ENCODE data around the gene ENG. TPM values are rescaled to one million over a fixed set of nuclear protein-coding genes. Genes with fewer than 3 reads are reported as not detected.

ENG gene
- total RNA-seq, 1 experiment from 2014 or later, result 25.1 TPM

DNA sequence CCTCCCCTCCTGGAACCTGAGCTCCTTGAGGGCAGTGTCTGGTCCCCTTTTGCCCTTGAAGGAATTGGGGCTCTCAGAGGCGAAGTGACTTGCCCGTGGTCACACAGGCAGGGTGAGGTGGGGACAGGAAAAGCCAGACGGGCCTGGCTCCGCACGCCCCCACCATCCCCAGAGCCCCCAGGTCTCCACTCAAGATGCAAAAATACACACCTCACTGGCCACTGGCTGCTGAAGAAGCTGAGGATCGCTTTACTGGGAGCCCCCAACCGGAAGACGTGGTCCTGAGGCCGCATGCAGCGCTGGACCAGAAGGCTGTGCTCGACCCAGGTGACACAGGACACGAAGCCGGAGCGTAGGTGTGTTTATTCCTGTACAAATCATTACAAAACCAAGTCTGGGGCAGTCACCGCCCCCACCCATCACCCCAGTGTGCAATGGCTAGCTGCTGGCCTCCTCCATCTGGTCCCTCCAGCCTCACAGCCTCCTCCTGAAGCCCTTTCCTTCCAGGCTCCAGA is 30.6 kb upstream of the ENG start:
- Histone ChIP-seq H3K36me3 (ENCODE audit: control insufficient read depth, insufficient read depth, low read length) (no peaks in the 10 kb centered on the region), H3K4me1 (ENCODE audit: control insufficient read depth, insufficient read depth, low read length) (peaks cover 26% of the 10 kb centered on the region), H3K27ac (ENCODE audit: low read length) (peak overlapping the region; percentile 74), H3K4me3 (ENCODE audit: low read depth in 2 of 2, low read length in 2 of 2) (no peak overlapping the region), H3K27me3 (ENCODE audit: control insufficient read depth, insufficient read depth, low read length) (no peaks in the 10 kb centered on the region), H3K9me3 (ENCODE audit: control insufficient read depth, insufficient read depth, low read depth, low read length) (no peaks in the 10 kb centered on the region)
- TF ChIP-seq SIN3A (IDR thresholded peaks at IDR 0.05; ENCODE audit: borderline replicate concordance, insufficient read depth, low read depth, low read length), result no peak
- no peak for TF ChIP-seq TCF7L2 (IDR thresholded peaks at IDR 0.05; ENCODE audit: low read depth, low read length)
- TF ChIP-seq POLR2AphosphoS5 (IDR thresholded peaks at IDR 0.05; ENCODE audit: low read depth, low read length), result no peak
- TF ChIP-seq, protein P1, sequence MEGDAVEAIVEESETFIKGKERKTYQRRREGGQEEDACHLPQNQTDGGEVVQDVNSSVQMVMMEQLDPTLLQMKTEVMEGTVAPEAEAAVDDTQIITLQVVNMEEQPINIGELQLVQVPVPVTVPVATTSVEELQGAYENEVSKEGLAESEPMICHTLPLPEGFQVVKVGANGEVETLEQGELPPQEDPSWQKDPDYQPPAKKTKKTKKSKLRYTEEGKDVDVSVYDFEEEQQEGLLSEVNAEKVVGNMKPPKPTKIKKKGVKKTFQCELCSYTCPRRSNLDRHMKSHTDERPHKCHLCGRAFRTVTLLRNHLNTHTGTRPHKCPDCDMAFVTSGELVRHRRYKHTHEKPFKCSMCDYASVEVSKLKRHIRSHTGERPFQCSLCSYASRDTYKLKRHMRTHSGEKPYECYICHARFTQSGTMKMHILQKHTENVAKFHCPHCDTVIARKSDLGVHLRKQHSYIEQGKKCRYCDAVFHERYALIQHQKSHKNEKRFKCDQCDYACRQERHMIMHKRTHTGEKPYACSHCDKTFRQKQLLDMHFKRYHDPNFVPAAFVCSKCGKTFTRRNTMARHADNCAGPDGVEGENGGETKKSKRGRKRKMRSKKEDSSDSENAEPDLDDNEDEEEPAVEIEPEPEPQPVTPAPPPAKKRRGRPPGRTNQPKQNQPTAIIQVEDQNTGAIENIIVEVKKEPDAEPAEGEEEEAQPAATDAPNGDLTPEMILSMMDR (IDR thresholded peaks at IDR 0.05), result no peak
- TF ChIP-seq, protein P2, sequence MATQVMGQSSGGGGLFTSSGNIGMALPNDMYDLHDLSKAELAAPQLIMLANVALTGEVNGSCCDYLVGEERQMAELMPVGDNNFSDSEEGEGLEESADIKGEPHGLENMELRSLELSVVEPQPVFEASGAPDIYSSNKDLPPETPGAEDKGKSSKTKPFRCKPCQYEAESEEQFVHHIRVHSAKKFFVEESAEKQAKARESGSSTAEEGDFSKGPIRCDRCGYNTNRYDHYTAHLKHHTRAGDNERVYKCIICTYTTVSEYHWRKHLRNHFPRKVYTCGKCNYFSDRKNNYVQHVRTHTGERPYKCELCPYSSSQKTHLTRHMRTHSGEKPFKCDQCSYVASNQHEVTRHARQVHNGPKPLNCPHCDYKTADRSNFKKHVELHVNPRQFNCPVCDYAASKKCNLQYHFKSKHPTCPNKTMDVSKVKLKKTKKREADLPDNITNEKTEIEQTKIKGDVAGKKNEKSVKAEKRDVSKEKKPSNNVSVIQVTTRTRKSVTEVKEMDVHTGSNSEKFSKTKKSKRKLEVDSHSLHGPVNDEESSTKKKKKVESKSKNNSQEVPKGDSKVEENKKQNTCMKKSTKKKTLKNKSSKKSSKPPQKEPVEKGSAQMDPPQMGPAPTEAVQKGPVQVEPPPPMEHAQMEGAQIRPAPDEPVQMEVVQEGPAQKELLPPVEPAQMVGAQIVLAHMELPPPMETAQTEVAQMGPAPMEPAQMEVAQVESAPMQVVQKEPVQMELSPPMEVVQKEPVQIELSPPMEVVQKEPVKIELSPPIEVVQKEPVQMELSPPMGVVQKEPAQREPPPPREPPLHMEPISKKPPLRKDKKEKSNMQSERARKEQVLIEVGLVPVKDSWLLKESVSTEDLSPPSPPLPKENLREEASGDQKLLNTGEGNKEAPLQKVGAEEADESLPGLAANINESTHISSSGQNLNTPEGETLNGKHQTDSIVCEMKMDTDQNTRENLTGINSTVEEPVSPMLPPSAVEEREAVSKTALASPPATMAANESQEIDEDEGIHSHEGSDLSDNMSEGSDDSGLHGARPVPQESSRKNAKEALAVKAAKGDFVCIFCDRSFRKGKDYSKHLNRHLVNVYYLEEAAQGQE (IDR thresholded peaks at IDR 0.05; ENCODE audit: insufficient read depth in 1 of 2, low read depth in 2 of 2, low read length in 1 of 2), result no peak
- intact Hi-C loops (cut with micrococcal nuclease; ENCODE audit: unreplicated experiment), result no loop called here
- ChIA-PET CTCF (interaction anchor here (1.4 kb wide), 1 partner anchor 15 kb away, joined by 8 read pairs; no protein-coding TSS in a partner anchor), POLR2A (no interaction called here)
- ATAC-seq (peak; percentile 36), DNase-seq (ENCODE audit: low read depth, low spot score) (no peak)
- no TSS peak for BruUV-seq (replicated peaks)
- in situ Hi-C loops (cut with HindIII; ENCODE audit: low pct_unique_long_range_greater_than_20kb, low sequenced_read_pairs), result no loop called here

DNA sequence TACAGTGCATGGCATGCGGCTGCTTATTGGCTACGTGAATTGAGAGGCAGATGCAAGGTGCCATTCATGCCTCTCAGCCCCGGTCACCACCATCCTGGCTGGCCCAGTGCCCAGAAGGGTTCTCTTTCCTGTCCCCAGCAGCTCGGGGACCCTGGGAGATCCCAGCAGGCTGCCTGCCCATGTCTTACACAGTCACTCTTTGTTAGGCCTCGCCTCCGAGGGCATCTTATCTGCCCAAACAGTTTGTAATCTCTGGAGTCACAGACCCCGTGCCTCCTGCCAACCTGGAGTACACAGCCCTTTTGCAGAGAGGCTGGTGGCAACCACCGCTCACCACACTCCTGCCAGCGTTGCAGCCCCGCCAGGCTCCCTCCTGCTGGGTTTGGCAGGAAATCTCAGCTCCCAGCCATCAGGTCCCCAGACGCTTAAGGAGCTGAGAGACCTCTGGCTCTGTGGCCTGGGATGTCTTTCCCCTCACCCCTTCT is 30.0 kb upstream of the ENG start:
- peaks cover 26% of the 10 kb centered on the region for H3K4me1 ChIP-seq (ENCODE audit: control insufficient read depth, insufficient read depth, low read length)
- in situ Hi-C loops (cut with HindIII; ENCODE audit: low pct_unique_long_range_greater_than_20kb, low sequenced_read_pairs), result no loop called here
- ChIA-PET POLR2A (no interaction called here), CTCF (interaction anchor here (1.4 kb wide), 1 partner anchor 15 kb away, joined by 8 read pairs; no protein-coding TSS in a partner anchor)
- H3K9me3 ChIP-seq (ENCODE audit: control insufficient read depth, insufficient read depth, low read depth, low read length), result no peaks in the 10 kb centered on the region
- H3K4me3 ChIP-seq (ENCODE audit: low read depth in 2 of 2, low read length in 2 of 2), result no peak overlapping the region
- intact Hi-C loops (cut with micrococcal nuclease; ENCODE audit: unreplicated experiment), result no loop called here
- DNase-seq (ENCODE audit: low read depth, low spot score), result no peak
- H3K27me3 ChIP-seq (ENCODE audit: control insufficient read depth, insufficient read depth, low read length), result no peaks in the 10 kb centered on the region
- H3K27ac ChIP-seq (ENCODE audit: low read length), result peak overlapping the region; percentile 74
- peak; percentile 75 for ATAC-seq
- 0 out of 2 replicates have a peak, but pooled peaks have one; percentile 27 for TF ChIP-seq TCF7L2 (IDR thresholded peaks at IDR 0.05; ENCODE audit: low read depth, low read length)
- TF ChIP-seq, protein P1 (IDR thresholded peaks at IDR 0.05), result no peak
- no TSS peak for BruUV-seq (replicated peaks)
- no peaks in the 10 kb centered on the region for H3K36me3 ChIP-seq (ENCODE audit: control insufficient read depth, insufficient read depth, low read length)
